Suppressor macrophage treated with lipopolysaccharide for 4 hours (primary cell): ENCODE measurements around the gene HS2ST1.
"Not testable (repeated sequence)": the region's sequence is repeated elsewhere in the genome, so short reads cannot be mapped to it uniquely, and the experiment has no call there.

Experiments
- DNase-seq: peaks from one replicate; pipeline ENCODE4 v3.0.0-alpha.2; 2020

HS2ST1 gene

GRCh38 chr1:86926883-86927282 lies 12.4 kb downstream of the HS2ST1 start:
- no peak for DNase-seq

DNA sequence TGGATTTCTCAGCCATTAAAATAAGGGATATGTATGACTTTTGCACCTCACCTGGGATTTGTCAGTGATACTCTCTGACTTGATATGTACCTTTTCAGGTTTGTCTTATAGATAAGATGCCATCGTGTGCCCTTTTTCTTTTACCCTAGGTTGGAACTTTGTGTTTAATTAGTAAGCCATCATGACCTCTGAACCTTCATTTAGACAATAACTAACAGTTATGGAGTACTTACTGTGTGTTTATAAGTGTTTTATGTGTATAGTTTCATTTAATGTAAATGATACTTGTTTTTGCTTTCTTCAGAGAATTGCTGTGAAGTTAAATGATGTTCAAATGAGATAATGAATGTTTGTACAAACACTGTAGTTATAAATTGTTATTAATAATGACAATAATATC lies 14.4 kb downstream of the HS2ST1 start:
- DNase-seq = no peak

GRCh38 chr1:86933051-86933450 lies 18.6 kb downstream of the HS2ST1 start:
- no peak for DNase-seq

DNA sequence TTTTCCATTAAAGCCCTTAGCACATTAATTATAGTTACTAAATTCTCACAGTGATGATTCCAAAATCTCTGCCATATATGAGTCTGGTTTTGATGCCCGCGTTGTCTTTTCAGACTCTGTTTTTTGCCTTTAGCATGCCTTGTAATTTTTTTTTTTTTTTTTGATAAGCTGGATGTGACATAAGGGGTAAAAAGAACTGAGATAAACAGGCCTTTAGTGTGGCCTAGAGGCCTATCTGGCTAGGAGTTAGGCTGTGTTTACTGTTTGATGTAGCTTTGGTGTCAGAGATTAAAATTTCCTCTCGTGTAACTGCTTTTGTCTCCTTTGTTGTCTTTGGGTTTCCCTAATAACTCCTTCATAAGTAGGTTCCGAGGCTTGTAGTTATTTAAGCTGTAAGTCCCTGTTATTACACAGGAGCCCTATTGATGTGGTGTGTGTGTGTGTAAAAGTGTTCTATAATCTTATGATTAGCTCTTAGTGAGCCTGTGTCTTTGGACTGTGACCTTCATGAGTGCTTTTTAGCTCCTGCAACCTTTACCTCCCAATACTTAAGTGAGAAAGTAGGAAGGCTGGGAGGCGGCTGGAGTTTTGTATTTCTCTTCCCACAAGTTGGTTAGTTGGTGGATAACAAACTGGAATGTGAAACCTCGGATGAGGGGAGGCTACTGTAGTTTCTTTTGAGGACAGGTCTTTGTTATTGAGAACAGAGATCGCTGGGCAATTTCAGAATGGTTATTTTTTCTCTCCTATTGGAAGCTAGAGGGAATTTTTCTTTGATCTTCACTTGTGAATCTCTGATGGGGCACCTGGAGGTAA lies 19.3 kb downstream of the HS2ST1 start:
- no peak for DNase-seq

DNA sequence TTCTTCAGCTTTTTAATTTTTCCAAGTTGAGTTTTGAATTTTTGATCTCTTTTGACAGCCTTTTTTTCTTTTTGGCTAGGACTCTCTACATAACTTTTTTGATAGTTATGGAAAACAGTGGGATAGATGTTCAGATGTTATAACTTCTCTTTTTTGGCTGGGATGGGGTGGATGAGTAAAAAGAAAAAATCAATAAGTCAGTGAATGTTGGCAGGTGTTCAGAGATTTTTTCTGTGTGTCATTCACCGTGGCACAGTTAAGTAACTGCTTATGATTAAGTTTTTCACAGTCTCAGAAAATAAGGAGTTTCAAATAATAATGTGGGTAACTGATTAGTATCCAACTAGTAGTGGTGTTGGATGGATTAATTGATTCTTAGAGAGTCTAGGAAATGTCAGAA lies 24.0 kb downstream of the HS2ST1 start:
- no peak for DNase-seq

GRCh38 chr1:86938855-86939254 lies 24.4 kb downstream of the HS2ST1 start:
- no peak for DNase-seq

GRCh38 chr1:86939406-86939805 lies 25.0 kb downstream of the HS2ST1 start:
- no peak for DNase-seq

DNA sequence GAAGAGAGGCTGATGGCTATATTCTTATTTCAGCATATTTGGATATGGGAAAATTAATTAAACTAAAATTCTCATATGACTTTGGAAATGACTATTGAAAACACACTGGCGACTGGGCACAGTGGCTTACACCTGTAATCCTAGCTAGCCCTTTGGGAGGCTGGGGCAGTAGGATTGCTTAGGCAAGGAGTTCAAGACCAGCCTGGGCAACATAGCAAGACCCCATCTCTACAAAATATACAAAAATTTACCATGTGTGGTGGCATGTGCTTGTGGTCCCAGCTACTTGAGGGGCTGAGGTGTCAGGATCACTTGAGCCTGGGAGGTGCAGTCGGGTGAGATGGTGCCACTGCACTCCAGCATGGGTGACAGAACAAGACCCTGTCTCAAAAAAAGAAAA lies 26.2 kb downstream of the HS2ST1 start:
- no peak for DNase-seq

DNA sequence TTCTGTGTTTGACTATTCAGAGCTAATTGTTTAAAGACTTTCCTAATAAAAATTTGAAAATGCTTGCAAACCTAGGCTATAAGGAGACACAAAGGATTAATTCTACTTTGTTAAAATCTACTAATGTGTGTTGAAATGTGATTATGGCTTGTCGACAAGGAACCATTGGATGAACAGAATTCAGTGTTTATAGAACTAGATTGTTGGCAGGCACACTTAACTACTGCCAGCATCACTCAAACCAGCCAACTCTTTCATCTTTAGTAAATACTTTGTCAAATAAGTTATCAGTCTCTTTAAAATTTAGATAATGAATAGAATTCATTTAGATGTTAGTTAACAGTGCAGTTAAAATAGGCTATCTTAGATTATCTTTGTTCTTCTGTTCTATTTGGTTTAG lies 27.6 kb downstream of the HS2ST1 start:
- no peak for DNase-seq

- no peak for DNase-seq
These were observed 28.3 kb downstream of the HS2ST1 start for GRCh38 chr1:86942743-86943142.

GRCh38 chr1:86948212-86948611 lies 33.8 kb downstream of the HS2ST1 start:
- no peak for DNase-seq

DNA sequence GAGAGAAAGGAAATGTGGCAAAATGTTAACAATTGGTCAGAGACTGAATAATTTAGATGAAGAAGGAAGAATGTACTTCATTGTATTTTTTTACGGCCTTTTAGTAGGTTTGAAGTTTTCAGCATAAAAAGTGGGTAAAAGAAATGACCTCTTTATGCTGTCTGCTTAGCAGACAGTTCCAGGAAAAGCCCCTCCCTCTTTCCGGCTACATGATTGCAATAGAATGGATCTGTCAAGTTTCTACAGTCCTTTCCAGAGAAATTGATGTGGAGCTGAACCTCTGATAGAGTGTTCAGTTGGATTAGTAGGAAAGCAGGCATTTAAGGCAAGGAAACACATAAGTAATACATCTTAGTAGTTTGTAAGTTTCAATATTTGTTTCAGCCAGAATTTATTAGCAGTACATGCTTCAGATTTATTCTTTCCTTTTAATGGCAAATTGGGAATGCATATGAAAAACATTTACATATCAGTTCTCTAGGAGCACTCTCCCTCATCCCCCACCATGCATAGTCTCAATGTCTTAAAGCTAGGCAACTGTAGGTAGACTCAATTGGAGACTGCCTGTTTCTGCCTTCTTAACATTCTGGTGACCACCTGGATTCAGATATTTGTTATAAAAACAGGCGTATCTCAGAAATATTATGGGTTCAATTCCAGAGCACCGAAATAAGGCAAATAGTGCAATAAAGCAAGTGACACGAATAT lies 36.4 kb downstream of the HS2ST1 start:
- no peak for DNase-seq

DNA sequence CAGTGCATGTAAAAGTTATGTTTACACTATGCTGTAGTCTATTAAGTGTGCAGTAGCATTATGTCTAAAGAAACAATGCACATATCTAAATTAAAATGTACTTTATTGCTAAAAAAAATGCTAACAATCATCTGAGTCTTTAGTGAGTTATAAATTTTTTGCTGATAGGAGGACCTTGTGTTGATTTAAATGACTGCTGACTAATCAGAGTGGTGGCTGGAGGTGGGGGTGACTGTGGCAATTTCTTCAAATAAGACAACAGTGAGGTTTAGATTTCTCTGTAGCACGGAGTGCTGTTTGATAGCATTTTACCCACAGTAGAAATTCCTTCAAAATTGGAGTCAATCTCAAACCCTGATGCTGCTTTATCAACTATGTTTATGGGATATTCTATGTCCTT lies 37.0 kb downstream of the HS2ST1 start:
- DNase-seq = no peak

DNA sequence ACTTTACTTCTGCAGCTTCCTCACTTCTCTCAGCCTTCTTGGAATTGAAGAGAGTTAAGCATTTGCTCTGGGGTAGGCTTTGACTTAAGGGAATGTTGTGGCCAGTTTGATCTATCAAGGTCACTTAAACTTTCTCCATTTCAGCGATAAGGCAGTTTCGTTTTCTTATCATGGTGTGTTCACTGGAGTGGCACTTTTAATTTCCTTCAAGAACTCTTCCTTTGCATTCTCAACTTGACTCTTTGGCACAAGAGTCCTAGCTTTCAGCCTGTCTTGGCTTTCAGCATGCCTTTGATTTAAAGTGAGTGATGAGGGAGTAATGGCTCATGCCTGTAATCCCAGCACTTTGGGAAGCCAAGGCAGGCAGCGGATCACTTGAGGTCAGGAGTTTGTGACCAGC lies 38.7 kb downstream of the HS2ST1 start:
- DNase-seq = no peak

DNA sequence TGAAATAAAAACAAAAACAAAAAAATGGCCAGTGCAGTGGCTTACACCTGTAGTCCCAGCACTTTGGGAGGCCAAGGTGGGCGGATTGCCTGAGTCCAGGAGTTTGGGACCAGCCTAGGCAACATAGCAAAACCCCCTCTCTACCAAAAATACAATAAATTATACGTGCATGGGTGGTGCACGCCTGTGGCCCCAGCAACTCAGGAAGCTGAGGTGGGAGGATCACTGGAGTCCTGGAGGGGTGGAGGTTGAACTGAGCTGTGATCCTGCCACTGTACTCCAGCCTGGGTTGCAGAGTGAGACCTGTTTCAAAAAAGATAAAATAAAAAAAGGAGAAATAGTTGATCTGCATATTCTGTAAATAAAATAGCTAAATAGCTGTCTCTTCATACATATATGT lies 41.2 kb downstream of the HS2ST1 start:
- DNase-seq = no peak

DNA sequence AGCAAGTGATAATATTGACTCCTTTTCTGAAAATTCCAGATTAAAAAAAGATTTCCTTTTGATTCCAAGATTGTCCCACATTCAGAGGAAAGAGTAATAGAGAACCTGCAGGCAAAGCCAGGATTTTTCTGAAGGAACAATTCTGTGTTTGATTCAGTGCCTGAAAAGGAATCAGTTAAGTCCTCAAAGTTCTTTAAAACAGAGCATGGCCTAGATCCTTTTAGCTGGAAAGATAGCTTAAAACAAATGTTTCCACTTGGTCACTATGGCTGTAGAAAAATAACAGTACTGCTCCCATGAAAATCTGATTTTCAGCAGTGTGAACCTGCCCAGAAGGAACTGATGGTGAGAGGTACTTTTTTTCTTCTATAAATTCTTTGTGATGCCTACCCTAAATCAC lies 41.8 kb downstream of the HS2ST1 start:
- no peak for DNase-seq

GRCh38 chr1:86957221-86957620 lies 42.8 kb downstream of the HS2ST1 start:
- DNase-seq = peak; percentile 19

DNA sequence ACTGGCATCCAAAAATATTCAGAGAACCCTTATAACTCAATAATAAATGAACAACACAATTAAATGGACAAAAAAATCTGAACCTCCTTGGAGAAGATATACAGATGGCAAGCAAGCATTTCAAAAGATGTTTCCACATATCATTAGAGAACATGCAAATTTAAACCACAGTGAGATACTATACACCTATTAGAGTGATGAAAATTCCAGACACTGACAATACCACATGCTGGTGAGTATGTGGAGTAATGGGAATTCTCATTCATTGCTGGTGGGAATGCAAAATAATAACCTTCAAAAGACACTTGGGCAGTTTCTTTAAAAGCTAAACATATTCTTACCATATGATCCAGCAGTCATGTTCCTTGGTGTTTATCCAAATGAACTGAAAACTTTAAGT lies 46.1 kb downstream of the HS2ST1 start:
- no peak for DNase-seq

GRCh38 chr1:86963841-86964240 lies 49.4 kb downstream of the HS2ST1 start:
- not testable (repeated sequence) for DNase-seq

DNA sequence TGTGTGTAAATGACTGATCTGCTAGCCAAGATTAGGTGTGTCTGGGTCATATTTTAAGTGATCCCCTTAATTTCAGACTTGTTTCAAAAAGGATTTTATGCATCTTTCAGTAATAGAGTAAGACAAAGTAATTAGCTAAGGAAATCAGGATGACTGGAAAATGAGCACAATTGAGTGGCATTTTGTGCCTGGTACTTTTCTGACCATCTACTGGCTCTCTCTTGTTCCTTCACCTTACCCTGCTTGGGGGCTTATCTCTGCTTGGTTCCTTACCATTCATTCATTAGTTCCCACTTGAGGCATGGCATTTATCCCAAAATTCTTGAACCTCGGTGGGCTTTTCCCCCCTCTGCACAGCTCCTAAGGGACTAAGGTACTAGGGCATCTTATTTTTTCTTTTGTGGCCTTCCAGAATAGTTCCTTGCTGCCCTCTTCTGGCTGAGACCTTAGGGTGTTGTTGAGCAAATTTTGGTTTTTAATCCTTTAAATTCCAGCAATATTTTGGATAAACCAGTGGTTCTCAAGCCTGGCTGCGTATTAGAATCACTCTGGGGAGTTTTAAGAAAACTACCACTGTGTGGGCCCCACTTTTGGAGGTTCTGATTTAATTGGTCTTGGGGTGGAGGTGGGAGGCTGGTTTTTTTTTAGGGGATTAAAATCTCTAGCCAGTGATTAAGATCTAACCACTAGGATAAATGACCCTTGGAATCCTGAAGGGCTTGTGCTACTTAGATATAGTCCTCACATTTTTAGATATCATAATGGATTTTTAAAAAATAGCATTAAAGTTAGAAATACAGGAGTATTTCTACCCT lies 50.8 kb downstream of the HS2ST1 start:
- DNase-seq = peak; percentile 28

DNA sequence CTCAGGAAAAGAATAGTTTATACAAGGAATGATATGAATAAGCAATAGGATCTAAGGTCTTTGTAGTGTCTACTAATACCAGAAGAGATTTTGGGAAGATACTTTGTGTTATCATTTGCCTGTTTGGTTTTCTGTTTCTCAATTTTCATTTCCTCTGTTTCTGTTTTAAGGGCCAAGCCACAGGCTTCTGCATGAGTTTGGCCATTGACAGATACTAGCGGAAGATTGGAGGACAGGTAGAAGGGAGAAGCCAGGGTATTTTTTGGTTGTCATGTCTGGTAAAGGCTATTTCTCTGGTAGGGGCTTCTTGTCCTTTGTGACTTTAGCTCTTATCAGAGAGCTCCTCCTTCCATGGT lies 51.4 kb downstream of the HS2ST1 start:
- DNase-seq = peak; percentile 3

- DNase-seq = no peak
These were observed 56.5 kb downstream of the HS2ST1 start for GRCh38 chr1:86970938-86971337.

GRCh38 chr1:86971778-86972177 lies 57.3 kb downstream of the HS2ST1 start:
- no peak for DNase-seq

DNA sequence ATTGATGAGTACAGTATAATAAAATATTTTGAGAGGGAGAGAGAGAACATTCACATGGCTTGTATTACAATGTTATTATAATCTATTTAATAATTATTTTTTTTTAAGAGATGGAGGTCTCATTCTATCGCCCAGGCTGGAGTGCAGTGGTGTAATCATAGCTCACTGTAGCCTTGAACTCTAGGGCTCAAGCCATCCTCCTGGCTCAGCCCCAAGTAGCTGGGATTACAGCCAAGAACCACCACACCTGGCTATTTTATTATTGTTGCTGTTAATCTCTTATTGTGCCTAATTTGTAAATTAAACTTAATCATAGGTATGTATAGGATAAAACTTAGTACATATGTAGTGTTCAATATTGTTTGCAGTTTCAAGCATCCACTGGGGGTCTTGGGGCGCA lies 57.8 kb downstream of the HS2ST1 start:
- DNase-seq = no peak
